Forelimb muscle (tissue), 1 donor: ENCODE results near the gene WFIKKN2. TPM values are rescaled to one million over a fixed set of nuclear protein-coding genes. Genes with fewer than 3 reads are reported as not detected.
"Not testable (repeated sequence)": the region's sequence is repeated elsewhere in the genome, so short reads cannot be mapped to it uniquely, and the experiment has no call there.

Source experiments
- DNase-seq: peaks from one replicate; pipeline ENCODE4 v3.0.0-alpha.2; 2013; ENCODE audit warnings: low read depth
- polyA plus RNA-seq: library from polyadenylated mRNA; unstranded; fragments of 120-200 nt; gene quantifications from one replicate; pipeline ENCODE4 v1.2.1, GENCODE V29; 2013; ENCODE audit not compliant: insufficient read length

The WFIKKN2 gene
- polyA plus RNA-seq, 1 donor: 1.2 TPM

- DNase-seq: no peak
These were observed 39.7 kb downstream of the WFIKKN2 start for GRCh38 chr17:50875074-50875473.

GRCh38 chr17:50877042-50877441 is 41.7 kb downstream of the WFIKKN2 start:
- DNase-seq: not testable (repeated sequence)

- no peak for DNase-seq
These were observed 42.5 kb downstream of the WFIKKN2 start for GRCh38 chr17:50877838-50878237.

GRCh38 chr17:50879086-50879485 is 43.7 kb downstream of the WFIKKN2 start:
- no peak for DNase-seq

GRCh38 chr17:50881182-50881581 is 45.8 kb downstream of the WFIKKN2 start:
- DNase-seq: no peak

- no peak for DNase-seq
These were observed 47.5 kb downstream of the WFIKKN2 start for GRCh38 chr17:50882851-50883250.

- DNase-seq: no peak
These were observed 48.6 kb downstream of the WFIKKN2 start for GRCh38 chr17:50883850-50884438.

- DNase-seq: no peak
These were observed 49.3 kb downstream of the WFIKKN2 start for GRCh38 chr17:50884439-50885311.

GRCh38 chr17:50887705-50888245 is 52.4 kb downstream of the WFIKKN2 start:
- DNase-seq: no peak

GRCh38 chr17:50889528-50890118 is 54.2 kb downstream of the WFIKKN2 start:
- no peak for DNase-seq

GRCh38 chr17:50890675-50891516 is 55.5 kb downstream of the WFIKKN2 start:
- no peak for DNase-seq

- no peak for DNase-seq
These were observed 56.2 kb downstream of the WFIKKN2 start for GRCh38 chr17:50891577-50891989.

Other genes starting within 250 kb of the WFIKKN2 start
- gene ABCC3, start 200.7 kb upstream of the WFIKKN2 start, polyA plus RNA-seq: 0.39 TPM
- 44.4 TPM for gene ANKRD40, start 127.7 kb upstream of the WFIKKN2 start, polyA plus RNA-seq
- gene LUC7L3, start 116.0 kb upstream of the WFIKKN2 start, polyA plus RNA-seq: 299 TPM
- 0.30 TPM for gene ANKRD40CL, start 68.1 kb upstream of the WFIKKN2 start, polyA plus RNA-seq
- 64.6 TPM for gene TOB1, start 30.8 kb downstream of the WFIKKN2 start, polyA plus RNA-seq